Measurements from ENCODE around the gene MUC3A.

Gene MUC3A

GRCh38 chr7:100949933-100950443, 654 bp downstream of the MUC3A start:
- TF ChIP-seq CTCF (IDR thresholded peaks at IDR 0.05; ENCODE audit: insufficient read depth, low read depth, low read length, missing control alignments), result no peak
- no peak overlapping the region for H3K4me3 ChIP-seq (ENCODE audit: low read depth, low read length)
- no peak for DNase-seq (ENCODE audit: low read depth)

- H3K4me3 ChIP-seq (ENCODE audit: low read depth, low read length), result no peak overlapping the region
- no peak for TF ChIP-seq CTCF (IDR thresholded peaks at IDR 0.05; ENCODE audit: insufficient read depth, low read depth, low read length, missing control alignments)
- DNase-seq (ENCODE audit: low read depth), result no peak
These were observed 1.8 kb downstream of the MUC3A start for GRCh38 chr7:100951172-100951571.

- no peak for DNase-seq (ENCODE audit: low read depth)
- no peak for TF ChIP-seq CTCF (IDR thresholded peaks at IDR 0.05; ENCODE audit: insufficient read depth, low read depth, low read length, missing control alignments)
- H3K4me3 ChIP-seq (ENCODE audit: low read depth, low read length), result no peak overlapping the region
These were observed 2.7 kb downstream of the MUC3A start for GRCh38 chr7:100951888-100952560.

GRCh38 chr7:100952641-100953040, 3.3 kb downstream of the MUC3A start:
- no peak overlapping the region for H3K4me3 ChIP-seq (ENCODE audit: low read depth, low read length)
- no peak for TF ChIP-seq CTCF (IDR thresholded peaks at IDR 0.05; ENCODE audit: insufficient read depth, low read depth, low read length, missing control alignments)
- no peak for DNase-seq (ENCODE audit: low read depth)

GRCh38 chr7:100957832-100958421, 8.6 kb downstream of the MUC3A start:
- TF ChIP-seq CTCF (IDR thresholded peaks at IDR 0.05; ENCODE audit: insufficient read depth, low read depth, low read length, missing control alignments), result no peak
- H3K4me3 ChIP-seq (ENCODE audit: low read depth, low read length), result no peak overlapping the region
- peak; percentile 29 for DNase-seq (ENCODE audit: low read depth)

GRCh38 chr7:100959894-100960293, 10.6 kb downstream of the MUC3A start:
- DNase-seq (ENCODE audit: low read depth), result no peak
- H3K4me3 ChIP-seq (ENCODE audit: low read depth, low read length), result no peak overlapping the region
- TF ChIP-seq CTCF (IDR thresholded peaks at IDR 0.05; ENCODE audit: insufficient read depth, low read depth, low read length, missing control alignments), result no peak
